IMR-90 (cell line): Measurements from ENCODE around the gene MRPS34. TPM values are rescaled to one million over a fixed set of nuclear protein-coding genes. Genes with fewer than 3 reads are reported as not detected.
A peak's percentile ranks its signal among the peaks of the same experiment; 100 is the strongest.

Source experiments
- ATAC-seq: fragments of 200-7000 bp; cut with Tn5 transposase; 2 replicates; pipeline ENCODE4 v1.9.1; 2020; ENCODE audit warnings: low read depth, mild to moderate bottlenecking, moderate library complexity
- BruUV-seq: library from RNA; stranded (reverse); fragments of 400-500 nt; replicated peaks from 2 replicates; lab custom pipeline; 2021; lab: Mats Ljungman, UMichigan
- CTCF ChIA-PET: fragments of 300-600 bp; formaldehyde crosslinking; extraction: SDS; loops from one replicate; lab custom pipeline; 2021; ENCODE audit warnings: antibody characterized with exemption; lab: Yijun Ruan, JAX
- POLR2A ChIA-PET: fragments of 300-600 bp; sonication (Branson Sonifier 250); formaldehyde crosslinking; loops from one replicate; lab custom pipeline; 2022; ENCODE audit warnings: antibody characterized with exemption; ENCODE audit not compliant: unreplicated experiment; lab: Charles Lee
- DNase-seq: peaks from one replicate; pipeline ENCODE4 v3.0.0; 2013
- H2AFZ ChIP-seq: replicated peaks from 2 replicates; pipeline ENCODE3; 2013; ENCODE audit warnings: low read length, mild to moderate bottlenecking; ENCODE audit not compliant: poor library complexity
- H2AK5ac ChIP-seq: 2 replicates; pipeline ENCODE4 v1.6.1; 2013; ENCODE audit warnings: low read depth, low read length, inconsistent platforms
- H2AK9ac ChIP-seq: replicated peaks from 2 replicates; pipeline ENCODE3; 2013; ENCODE audit warnings: mild to moderate bottlenecking, low read depth, low read length, moderate library complexity; ENCODE audit not compliant: poor library complexity
- H2BK120ac ChIP-seq: 2 replicates; pipeline ENCODE4 v1.6.1; 2013; ENCODE audit warnings: low read depth, low read length, inconsistent platforms
- H2BK15ac ChIP-seq: 3 replicates; pipeline ENCODE4 v1.6.1; 2013; ENCODE audit warnings: low read depth, low read length, inconsistent platforms
- H2BK20ac ChIP-seq: 2 replicates; pipeline ENCODE4 v1.6.1; 2013; ENCODE audit warnings: low read depth, mild to moderate bottlenecking, inconsistent platforms, low read length, moderate library complexity
- H2BK5ac ChIP-seq: 2 replicates; pipeline ENCODE4 v1.6.1; 2013; ENCODE audit warnings: mild to moderate bottlenecking, low read depth, low read length, inconsistent platforms; ENCODE audit not compliant: poor library complexity, severe bottlenecking
- H3K14ac ChIP-seq: replicated peaks from 2 replicates; pipeline ENCODE4 v1.6.1; 2013; ENCODE audit warnings: low read depth, low read length, inconsistent platforms
- H3K18ac ChIP-seq: 2 replicates; pipeline ENCODE4 v1.6.1; 2013; ENCODE audit warnings: low read depth, low read length, control low read depth
- H3K23ac ChIP-seq: 2 replicates; pipeline ENCODE4 v1.6.1; 2013; ENCODE audit warnings: low read depth, low read length, inconsistent platforms
- H3K27ac ChIP-seq: 2 replicates; pipeline ENCODE4 v1.5.1; 2013; ENCODE audit warnings: mild to moderate bottlenecking, control low read depth, low read length; ENCODE audit not compliant: insufficient read depth
- H3K27me3 ChIP-seq: 2 replicates; pipeline ENCODE4 v1.6.1; 2013; ENCODE audit warnings: low read length; ENCODE audit not compliant: control insufficient read depth, insufficient read depth
- H3K36me3 ChIP-seq: 2 replicates; pipeline ENCODE4 v1.6.1; 2013; ENCODE audit warnings: low read length, mixed read lengths; ENCODE audit not compliant: control insufficient read depth, insufficient read depth
- H3K4ac ChIP-seq: 2 replicates; pipeline ENCODE4 v1.6.1; 2013; ENCODE audit warnings: low read depth, low read length, inconsistent platforms
- H3K4me1 ChIP-seq: 2 replicates; pipeline ENCODE4 v1.6.1; 2013; ENCODE audit warnings: low read length, mixed read lengths; ENCODE audit not compliant: control insufficient read depth, insufficient read depth
- H3K4me2 ChIP-seq: 2 replicates; pipeline ENCODE4 v1.6.1; 2013; ENCODE audit warnings: low read depth, mild to moderate bottlenecking, control low read depth, low read length, moderate library complexity
- H3K4me3 ChIP-seq: 2 replicates; pipeline ENCODE4 v1.5.1; 2013; ENCODE audit warnings: low read depth, mild to moderate bottlenecking, control low read depth, low read length, moderate library complexity; ENCODE audit not compliant: insufficient read depth
- H3K56ac ChIP-seq: 2 replicates; pipeline ENCODE4 v1.6.1; 2013; ENCODE audit warnings: low read length, inconsistent platforms; ENCODE audit not compliant: insufficient read depth; ENCODE audit errors: extremely low read depth
- H3K79me1 ChIP-seq, 2 experiments: 2 replicates each; pipeline ENCODE4 v1.6.1; 2013; ENCODE audit warnings: low read length in 2 of 2, inconsistent platforms in 1 of 2, low read depth in 1 of 2
- H3K9ac ChIP-seq: 2 replicates; pipeline ENCODE4 v1.6.1; 2013; ENCODE audit warnings: low read depth, low read length, control low read depth
- H3K9me1 ChIP-seq: 2 replicates; pipeline ENCODE4 v1.6.1; 2013; ENCODE audit warnings: low read length, inconsistent platforms; ENCODE audit not compliant: insufficient read depth
- H3K9me3 ChIP-seq: 2 replicates; pipeline ENCODE4 v1.6.1; 2013; ENCODE audit warnings: low read length; ENCODE audit not compliant: control insufficient read depth, insufficient read depth
- H4K20me1 ChIP-seq: 2 replicates; pipeline ENCODE4 v1.6.1; 2013; ENCODE audit warnings: low read length, inconsistent platforms; ENCODE audit not compliant: insufficient read depth
- H4K5ac ChIP-seq: 2 replicates; pipeline ENCODE4 v1.6.1; 2013; ENCODE audit warnings: mild to moderate bottlenecking, low read depth, low read length, control low read depth
- H4K8ac ChIP-seq, 2 experiments: 2 replicates each; pipeline ENCODE4 v1.6.1; 2013; ENCODE audit warnings: low read depth in 2 of 2, low read length in 2 of 2, control low read depth in 1 of 2, inconsistent platforms in 1 of 2
- H4K91ac ChIP-seq: 2 replicates; pipeline ENCODE4 v1.6.1; 2013; ENCODE audit warnings: low read depth, low read length, inconsistent platforms; ENCODE audit not compliant: insufficient read depth
- BHLHE40 ChIP-seq: fragments of 150-350 bp; IDR thresholded peaks from 2 replicates; pipeline ENCODE4 v1.6.1; 2016; ENCODE audit warnings: mild to moderate bottlenecking, low read depth, low read length
- MXI1 ChIP-seq: IDR thresholded peaks from 2 replicates; pipeline ENCODE4 v1.6.1; 2012; ENCODE audit warnings: low read depth, mild to moderate bottlenecking, low read length, moderate library complexity, borderline replicate concordance
- WGBS, 2 experiments: methylation state at CpG; one replicate each; pipeline versions ENCODE4 v1.1.5 to v1.1.7; 2013; ENCODE audit warnings: missing lambda C conversion rate in 2 of 2; ENCODE audit not compliant: insufficient read length in 1 of 2; ENCODE audit errors: extremely low coverage in 2 of 2; 5-methylcytosine and 5-hydroxymethylcytosine counted together
- dilution Hi-C: fragments of 300-500 bp; cut with HindIII; formaldehyde crosslinking; loops from one replicate; pipeline ENCODE4 v1.14.3; 2018; ENCODE audit warnings: low sequenced_read_pairs; ENCODE audit not compliant: unreplicated experiment
- in situ Hi-C: fragments of 300-500 bp; cut with MboI; formaldehyde crosslinking; loops from 3 replicates; pipeline ENCODE4 v1.14.3; 2019; ENCODE audit warnings: low sequenced_read_pairs, inconsistent platforms, mixed read lengths
- intact Hi-C: fragments of 100-400 bp; cut with micrococcal nuclease; formaldehyde crosslinking; loops from 2 replicates; pipeline ENCODE4 v1.10.0; 2022
- polyA plus RNA-seq, 3 experiments: library from polyadenylated mRNA; depleted of rRNA; stranded (reverse); fragments of >200 nt; gene quantifications; 2 replicates each; pipeline ENCODE4 v1.2.3, GENCODE V29; 2012; ENCODE audit warnings: low replicate concordance in 1 of 3
- total RNA-seq: library from RNA; depleted of rRNA; stranded (reverse); fragments of >200 nt; gene quantifications from 2 replicates; pipeline ENCODE4 v1.2.3, GENCODE V29; 2012

The MRPS34 gene
- total and polyA plus RNA-seq, 2 of the 4 experiments (the other 2 are of a cell fraction), result 68.5 to 80.4 TPM

DNA sequence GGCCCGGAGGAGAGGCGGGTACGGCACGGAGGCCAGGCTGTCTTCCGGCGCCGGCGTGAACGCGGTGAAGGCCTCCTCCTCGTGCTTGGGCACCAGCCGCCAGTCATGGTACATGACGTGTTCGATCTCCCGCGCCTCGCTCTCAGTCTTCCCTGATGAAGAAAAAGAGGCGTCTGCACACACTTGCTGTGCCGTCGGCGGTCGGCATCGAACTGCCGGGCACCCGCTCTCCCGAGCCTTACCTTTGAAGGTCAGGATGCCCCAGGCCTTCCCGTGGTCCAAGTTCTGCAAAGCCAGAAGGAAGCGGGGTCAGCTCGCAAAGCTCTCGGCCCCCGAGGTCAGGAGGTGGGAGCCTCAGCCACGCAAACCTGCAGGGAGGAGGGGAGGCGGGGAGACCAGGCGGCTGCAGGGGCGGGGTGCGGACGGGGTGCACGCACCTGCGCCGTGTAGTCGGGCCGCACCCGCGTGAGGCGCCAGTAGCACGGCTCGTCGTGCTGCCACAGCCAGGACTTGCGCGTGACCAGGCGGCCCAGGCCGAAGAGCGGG, 499 bp downstream of the MRPS34 start, which contains the start of gene EME2:
EME2 (plus strand) TSS at position 449 of the 546 bp plus-strand sequence. CDS start 418 bp downstream, outside the sequence.
- Histone ChIP-seq H3K4ac (peak within 1 kb of the TSS; percentile 85), H2AK9ac (peak within 1 kb of the TSS; percentile 100), H4K5ac (peak within 1 kb of the TSS; percentile 68), H3K9me1 (0 out of 2 replicates have a peak, but pooled peaks cover 3% of the 10 kb centered on the region), H2BK5ac (peak within 1 kb of the TSS; percentile 78), H3K9ac (peak within 1 kb of the TSS; percentile 88), H3K4me3 (peak within 1 kb of the TSS; percentile 93), H3K4me1 (peaks cover 13% of the 10 kb centered on the region), H3K14ac (peak within 1 kb of the TSS; percentile 63), H3K79me1 (peaks cover 12 to 50% of the 10 kb centered on the region in 2 experiments), H3K18ac (no peak within 1 kb of the TSS), H3K9me3 (no peaks in the 10 kb centered on the region), H3K4me2 (peak within 1 kb of the TSS; percentile 93), H2AK5ac (peak within 1 kb of the TSS; percentile 93), H2BK120ac (no peak within 1 kb of the TSS), H3K27ac (peak within 1 kb of the TSS; percentile 85), H2AFZ (peak within 1 kb of the TSS; percentile 94), H3K27me3 (no peaks in the 10 kb centered on the region), H3K56ac (peak within 1 kb of the TSS; percentile 51), H4K20me1 (peaks cover 28% of the 10 kb centered on the region), H4K91ac (peak within 1 kb of the TSS; percentile 84), H2BK15ac (no peak within 1 kb of the TSS), H3K23ac (peak within 1 kb of the TSS; percentile 69), H4K8ac (peak within 1 kb of the TSS; percentile 77 to 92), H2BK20ac (no peak within 1 kb of the TSS), H3K36me3 (peaks cover 32% of the 10 kb centered on the region)
- in situ Hi-C loops, result no loop called here
- dilution Hi-C loops, result no loop called here
- ChIA-PET POLR2A (no interaction called here), CTCF (interaction anchor here (0.8 to 0.9 kb wide), 2 partner anchors 10 to 67 kb away, joined by 3 read pairs; partner anchors contain the start of genes NUBP2 and SPSB3)
- intact Hi-C loops, result no loop called here
- TF ChIP-seq MXI1 (peak; percentile 62; the same call in 1 of the 2 replicates), BHLHE40 (no peak)
- DNase-seq, result peak; percentile 33
- BruUV-seq, result no TSS peak
- WGBS, 2 experiments, result 1% methylated on average over 35 of the region's 53 CpGs; no CpG with 5 or more reads in 1 of the 2 experiments
- peak; percentile 2 for ATAC-seq
